ENCODE measurements around the gene CDC14B.

Gene CDC14B

GRCh38 chr9:96460882-96461281, 158.8 kb downstream of the CDC14B start:
- Histone ChIP-seq H3K9ac (ENCODE audit: low read length) (no peak overlapping the region), H3K27ac (ENCODE audit: low read length) (no peak overlapping the region), H4K20me1 (ENCODE audit: insufficient read depth, low read length) (no peaks in the 10 kb centered on the region), H3K36me3 (replicated peaks; ENCODE audit: insufficient read depth, low read length) (no peaks in the 10 kb centered on the region), H3K9me3 (replicated peaks; ENCODE audit: insufficient read depth, low read length) (no peaks in the 10 kb centered on the region), H2AFZ (ENCODE audit: low read length) (no peak overlapping the region), H3K27me3 (replicated peaks; ENCODE audit: insufficient read depth, low read length) (no peaks in the 10 kb centered on the region), H3K79me2 (ENCODE audit: low read length) (no peaks in the 10 kb centered on the region), H3F3A (ENCODE audit: insufficient read depth, low read length) (no peaks in the 10 kb centered on the region), H3K4me1 (ENCODE audit: low read length) (no peaks in the 10 kb centered on the region), H3K9me2 (replicated peaks; ENCODE audit: insufficient read depth, low read length) (no peaks in the 10 kb centered on the region), H3K4me2 (ENCODE audit: low read depth, low read length) (no peak overlapping the region), H3K4me3 (ENCODE audit: low read length) (no peak overlapping the region)
- TF ChIP-seq EZH2phosphoT487 (IDR thresholded peaks at IDR 0.05; ENCODE audit: low read length) (no peak), CTCF (IDR thresholded peaks at IDR 0.05; ENCODE audit: low read length) (no peak), EZH2 (optimal IDR thresholded peaks at IDR 0.05; ENCODE audit: low read depth, low read length) (no peak)
- DNase-seq = no peak

- H4K20me1 ChIP-seq (ENCODE audit: insufficient read depth, low read length) = no peaks in the 10 kb centered on the region
- no peaks in the 10 kb centered on the region for H3K79me2 ChIP-seq (ENCODE audit: low read length)
- no peaks in the 10 kb centered on the region for H3K9me3 ChIP-seq (replicated peaks; ENCODE audit: insufficient read depth, low read length)
- H3K4me2 ChIP-seq (ENCODE audit: low read depth, low read length) = no peak overlapping the region
- no peak overlapping the region for H3K4me3 ChIP-seq (ENCODE audit: low read length)
- no peaks in the 10 kb centered on the region for H3K36me3 ChIP-seq (replicated peaks; ENCODE audit: insufficient read depth, low read length)
- H3K27ac ChIP-seq (ENCODE audit: low read length) = no peak overlapping the region
- no peak overlapping the region for H2AFZ ChIP-seq (ENCODE audit: low read length)
- H3K27me3 ChIP-seq (replicated peaks; ENCODE audit: insufficient read depth, low read length) = no peaks in the 10 kb centered on the region
- no peaks in the 10 kb centered on the region for H3F3A ChIP-seq (ENCODE audit: insufficient read depth, low read length)
- H3K4me1 ChIP-seq (ENCODE audit: low read length) = no peaks in the 10 kb centered on the region
- no peak for DNase-seq
- no peaks in the 10 kb centered on the region for H3K9me2 ChIP-seq (replicated peaks; ENCODE audit: insufficient read depth, low read length)
- no peak for TF ChIP-seq EZH2 (optimal IDR thresholded peaks at IDR 0.05; ENCODE audit: low read depth, low read length)
- TF ChIP-seq CTCF (IDR thresholded peaks at IDR 0.05; ENCODE audit: low read length) = no peak
- TF ChIP-seq EZH2phosphoT487 (IDR thresholded peaks at IDR 0.05; ENCODE audit: low read length) = no peak
- H3K9ac ChIP-seq (ENCODE audit: low read length) = no peak overlapping the region
These were observed 159.2 kb downstream of the CDC14B start for GRCh38 chr9:96460470-96460869.

- no peak overlapping the region for H3K4me2 ChIP-seq (ENCODE audit: low read depth, low read length)
- no peaks in the 10 kb centered on the region for H3K9me2 ChIP-seq (replicated peaks; ENCODE audit: insufficient read depth, low read length)
- no peaks in the 10 kb centered on the region for H3K79me2 ChIP-seq (ENCODE audit: low read length)
- H3K9ac ChIP-seq (ENCODE audit: low read length) = no peak overlapping the region
- no peak for DNase-seq
- no peaks in the 10 kb centered on the region for H3F3A ChIP-seq (ENCODE audit: insufficient read depth, low read length)
- H3K4me3 ChIP-seq (ENCODE audit: low read length) = no peak overlapping the region
- no peak for TF ChIP-seq CTCF (IDR thresholded peaks at IDR 0.05; ENCODE audit: low read length)
- TF ChIP-seq EZH2 (optimal IDR thresholded peaks at IDR 0.05; ENCODE audit: low read depth, low read length) = no peak
- TF ChIP-seq EZH2phosphoT487 (IDR thresholded peaks at IDR 0.05; ENCODE audit: low read length) = no peak
- H3K9me3 ChIP-seq (replicated peaks; ENCODE audit: insufficient read depth, low read length) = no peaks in the 10 kb centered on the region
- H3K27ac ChIP-seq (ENCODE audit: low read length) = no peak overlapping the region
- H4K20me1 ChIP-seq (ENCODE audit: insufficient read depth, low read length) = no peaks in the 10 kb centered on the region
- H3K36me3 ChIP-seq (replicated peaks; ENCODE audit: insufficient read depth, low read length) = no peaks in the 10 kb centered on the region
- H2AFZ ChIP-seq (ENCODE audit: low read length) = no peak overlapping the region
- no peaks in the 10 kb centered on the region for H3K27me3 ChIP-seq (replicated peaks; ENCODE audit: insufficient read depth, low read length)
- H3K4me1 ChIP-seq (ENCODE audit: low read length) = no peaks in the 10 kb centered on the region
These were observed 160.2 kb downstream of the CDC14B start for GRCh38 chr9:96459268-96460007.

Data from MM.1S (cell line).